ENCODE results near the gene RCVRN.
A peak's percentile ranks its signal among the peaks of the same experiment; 100 is the strongest.

RCVRN gene

GRCh38 chr17:9905078-9905415 lies at the start of gene RCVRN:
RCVRN (minus strand) TSS chr17:9905271; CDS start chr17:9905180, 91 bp downstream.
- DNase-seq, result no peak

- DNase-seq, result no peak
Measured at GRCh38 chr17:9953492-9953891, 48.4 kb upstream of the RCVRN start.

GRCh38 chr17:9951803-9952202 lies 46.7 kb upstream of the RCVRN start:
- DNase-seq, result no peak

GRCh38 chr17:9948928-9949327 lies 43.9 kb upstream of the RCVRN start:
- no peak for DNase-seq

GRCh38 chr17:9944704-9945103 lies 39.6 kb upstream of the RCVRN start:
- peak; percentile 83 to 91 for DNase-seq

- no peak for DNase-seq
Measured at GRCh38 chr17:9943343-9943742, 38.3 kb upstream of the RCVRN start.

- no peak for DNase-seq
Measured at GRCh38 chr17:9942885-9943284, 37.8 kb upstream of the RCVRN start.

GRCh38 chr17:9941305-9941704 lies 36.2 kb upstream of the RCVRN start:
- DNase-seq, result no peak

- DNase-seq, result no peak
Measured at GRCh38 chr17:9940841-9941240, 35.8 kb upstream of the RCVRN start.

- DNase-seq, result no peak
Measured at GRCh38 chr17:9938764-9939163, 33.7 kb upstream of the RCVRN start.

GRCh38 chr17:9937901-9938300 lies 32.8 kb upstream of the RCVRN start:
- DNase-seq, result no peak

GRCh38 chr17:9937241-9937761 lies 32.2 kb upstream of the RCVRN start:
- DNase-seq, result no peak

- DNase-seq, result no peak
Measured at GRCh38 chr17:9936095-9936494, 31.0 kb upstream of the RCVRN start.

- peak in 1 of 2 experiments; percentile 20 for DNase-seq
Measured at GRCh38 chr17:9935408-9935807, 30.3 kb upstream of the RCVRN start.

- DNase-seq, result no peak
Measured at GRCh38 chr17:9934331-9934730, 29.3 kb upstream of the RCVRN start.

- no peak for DNase-seq
Measured at GRCh38 chr17:9932491-9932890, 27.4 kb upstream of the RCVRN start.

- no peak for DNase-seq
Measured at GRCh38 chr17:9931144-9931741, 26.2 kb upstream of the RCVRN start.

GRCh38 chr17:9929871-9930270 lies 24.8 kb upstream of the RCVRN start:
- DNase-seq, result no peak

GRCh38 chr17:9928601-9929333 lies 23.7 kb upstream of the RCVRN start:
- DNase-seq, result peak; percentile 92 to 97

- no peak for DNase-seq
Measured at GRCh38 chr17:9926150-9926804, 21.2 kb upstream of the RCVRN start.

- no peak for DNase-seq
Measured at GRCh38 chr17:9925457-9925856, 20.4 kb upstream of the RCVRN start.

- peak; percentile 93 to 97 for DNase-seq
Measured at GRCh38 chr17:9924735-9925191, 19.7 kb upstream of the RCVRN start.

GRCh38 chr17:9922012-9922848 lies 17.2 kb upstream of the RCVRN start:
- peak in 1 of 2 experiments; percentile 18 for DNase-seq
